Prostate gland (tissue), 2 donors: Measurements from ENCODE around the gene LARGE1. TPM values are rescaled to one million over a fixed set of nuclear protein-coding genes. Genes with fewer than 3 reads are reported as not detected.

Source experiments
- DNase-seq: peaks from one replicate; pipeline ENCODE4 v3.0.0-alpha.2; 2019; ENCODE audit warnings: low spot score
- H3K27ac ChIP-seq, 2 donors: fragments of 200-600 bp; sonication (generic); 2 replicates each; pipeline ENCODE4 v1.5.1; 2017 to 2019
- H3K27me3 ChIP-seq: fragments of 200-600 bp; sonication (generic); replicated peaks from 2 replicates; pipeline ENCODE4 v1.5.1; 2019; ENCODE audit not compliant: insufficient read depth
- H3K36me3 ChIP-seq, 2 donors: fragments of 200-600 bp; sonication (generic); 1 replicate in 1 of 2; 2 replicates in 1 of 2; pipeline versions ENCODE4 v1.5.1 to v1.8.1; 2017 to 2019
- H3K4me1 ChIP-seq: fragments of 200-600 bp; sonication (generic); replicated peaks from 2 replicates; pipeline ENCODE4 v1.5.1; 2019
- H3K4me3 ChIP-seq, 2 donors: fragments of 200-600 bp; sonication (generic); 2 replicates each; pipeline ENCODE4 v1.5.1; 2017 to 2019
- H3K9me3 ChIP-seq: fragments of 200-600 bp; sonication (generic); 2 replicates; pipeline ENCODE4 v1.5.1; 2017
- POLR2A ChIP-seq: fragments of 450-650 bp; IDR thresholded peaks from one replicate; pipeline ENCODE4 v1.6.1; 2016; ENCODE audit warnings: antibody characterized with exemption, mild to moderate bottlenecking
- POLR2AphosphoS5 ChIP-seq: sonication (generic); formaldehyde crosslinking; IDR thresholded peaks from one replicate; pipeline ENCODE4 v1.6.1; 2017; ENCODE audit warnings: antibody characterized with exemption
- WGBS: methylation state at CpG from one replicate; pipeline ENCODE4 v1.1.5; 2018; 5-methylcytosine and 5-hydroxymethylcytosine counted together
- intact Hi-C: fragments of 100-400 bp; cut with DNase I; formaldehyde crosslinking; loops from one replicate; pipeline ENCODE4 v1.14.2; 2022
- total RNA-seq, 2 donors: library from RNA; depleted of rRNA; stranded (reverse); fragments of >200 nt; gene quantifications; one replicate each; pipeline ENCODE4 v1.1.0, GENCODE V29; 2016
- TF ChIP-seq, protein P1 (sequence below), 4 experiments: fragments of 200-600 bp in 2 of 4; fragments of 450-650 bp in 2 of 4; sonication (generic) in 2 of 4; IDR thresholded peaks; 1 replicate in 3 of 4; 2 replicates in 1 of 4; pipeline ENCODE4 v1.5.1; 2016 to 2019; ENCODE audit warnings: antibody characterized with exemption in 4 of 4, mild to moderate bottlenecking in 2 of 4, moderate library complexity in 2 of 4

Gene LARGE1
- total RNA-seq, 2 donors from 2014 or later, result 18.6 to 37.4 TPM

GRCh38 chr22:33832558-33833151 lies 87.6 kb downstream of the LARGE1 start:
- H3K27me3 ChIP-seq, result no peaks in the 10 kb centered on the region
- no peaks in the 10 kb centered on the region for H3K9me3 ChIP-seq
- no peak for DNase-seq
- TF ChIP-seq POLR2AphosphoS5, result peak; percentile 7
- TF ChIP-seq, protein P1, sequence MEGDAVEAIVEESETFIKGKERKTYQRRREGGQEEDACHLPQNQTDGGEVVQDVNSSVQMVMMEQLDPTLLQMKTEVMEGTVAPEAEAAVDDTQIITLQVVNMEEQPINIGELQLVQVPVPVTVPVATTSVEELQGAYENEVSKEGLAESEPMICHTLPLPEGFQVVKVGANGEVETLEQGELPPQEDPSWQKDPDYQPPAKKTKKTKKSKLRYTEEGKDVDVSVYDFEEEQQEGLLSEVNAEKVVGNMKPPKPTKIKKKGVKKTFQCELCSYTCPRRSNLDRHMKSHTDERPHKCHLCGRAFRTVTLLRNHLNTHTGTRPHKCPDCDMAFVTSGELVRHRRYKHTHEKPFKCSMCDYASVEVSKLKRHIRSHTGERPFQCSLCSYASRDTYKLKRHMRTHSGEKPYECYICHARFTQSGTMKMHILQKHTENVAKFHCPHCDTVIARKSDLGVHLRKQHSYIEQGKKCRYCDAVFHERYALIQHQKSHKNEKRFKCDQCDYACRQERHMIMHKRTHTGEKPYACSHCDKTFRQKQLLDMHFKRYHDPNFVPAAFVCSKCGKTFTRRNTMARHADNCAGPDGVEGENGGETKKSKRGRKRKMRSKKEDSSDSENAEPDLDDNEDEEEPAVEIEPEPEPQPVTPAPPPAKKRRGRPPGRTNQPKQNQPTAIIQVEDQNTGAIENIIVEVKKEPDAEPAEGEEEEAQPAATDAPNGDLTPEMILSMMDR (IDR thresholded peaks at IDR 0.05), result no peak
- TF ChIP-seq POLR2A, result no peak
- no peaks in the 10 kb centered on the region for H3K36me3 ChIP-seq
- H3K4me3 ChIP-seq, result no peak overlapping the region
- H3K4me1 ChIP-seq, result peaks cover 3% of the 10 kb centered on the region
- 54% methylated on average over 7 of the region's 7 CpGs for WGBS
- no peak overlapping the region for H3K27ac ChIP-seq
- intact Hi-C loops, result no loop called here

DNA sequence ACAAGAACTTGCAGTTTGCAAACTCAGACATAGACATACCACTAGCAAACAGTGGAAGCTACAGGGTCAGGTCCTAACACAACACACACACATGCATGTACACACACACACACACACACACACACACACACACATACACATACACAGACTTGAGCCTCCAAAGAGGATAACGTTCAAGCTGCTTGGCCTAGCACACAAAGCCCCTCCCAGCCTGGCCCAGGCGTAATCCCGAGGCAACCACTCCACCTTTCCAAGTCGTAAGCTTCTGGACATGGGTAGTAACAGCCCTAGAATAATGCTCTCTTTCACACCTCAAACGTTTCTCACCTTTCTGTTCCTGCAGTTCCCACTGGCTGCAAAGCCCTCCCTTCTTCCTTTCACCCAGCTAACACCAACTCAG lies 88.6 kb downstream of the LARGE1 start:
- Histone ChIP-seq H3K27me3 (no peaks in the 10 kb centered on the region), H3K4me1 (peaks cover 3% of the 10 kb centered on the region), H3K4me3 (no peak overlapping the region), H3K9me3 (no peaks in the 10 kb centered on the region), H3K36me3 (no peaks in the 10 kb centered on the region), H3K27ac (no peak overlapping the region)
- DNase-seq, result no peak
- WGBS, result 59% methylated on average over 5 of the region's 5 CpGs
- intact Hi-C loops, result no loop called here
- TF ChIP-seq POLR2A (no peak), POLR2AphosphoS5 (no peak)
- TF ChIP-seq, protein P1 (IDR thresholded peaks at IDR 0.05), result no peak

GRCh38 chr22:33831207-33831606 lies 89.1 kb downstream of the LARGE1 start:
- TF ChIP-seq POLR2A, result no peak
- no peak for TF ChIP-seq POLR2AphosphoS5
- TF ChIP-seq, protein P1 (IDR thresholded peaks at IDR 0.05), result no peak
- DNase-seq, result no peak
- intact Hi-C loops, result no loop called here
- Histone ChIP-seq H3K27me3 (no peaks in the 10 kb centered on the region), H3K36me3 (no peaks in the 10 kb centered on the region), H3K4me3 (no peak overlapping the region), H3K4me1 (peaks cover 3% of the 10 kb centered on the region), H3K9me3 (no peaks in the 10 kb centered on the region), H3K27ac (no peak overlapping the region)
- WGBS, result 83% methylated on average over 11 of the region's 11 CpGs

DNA sequence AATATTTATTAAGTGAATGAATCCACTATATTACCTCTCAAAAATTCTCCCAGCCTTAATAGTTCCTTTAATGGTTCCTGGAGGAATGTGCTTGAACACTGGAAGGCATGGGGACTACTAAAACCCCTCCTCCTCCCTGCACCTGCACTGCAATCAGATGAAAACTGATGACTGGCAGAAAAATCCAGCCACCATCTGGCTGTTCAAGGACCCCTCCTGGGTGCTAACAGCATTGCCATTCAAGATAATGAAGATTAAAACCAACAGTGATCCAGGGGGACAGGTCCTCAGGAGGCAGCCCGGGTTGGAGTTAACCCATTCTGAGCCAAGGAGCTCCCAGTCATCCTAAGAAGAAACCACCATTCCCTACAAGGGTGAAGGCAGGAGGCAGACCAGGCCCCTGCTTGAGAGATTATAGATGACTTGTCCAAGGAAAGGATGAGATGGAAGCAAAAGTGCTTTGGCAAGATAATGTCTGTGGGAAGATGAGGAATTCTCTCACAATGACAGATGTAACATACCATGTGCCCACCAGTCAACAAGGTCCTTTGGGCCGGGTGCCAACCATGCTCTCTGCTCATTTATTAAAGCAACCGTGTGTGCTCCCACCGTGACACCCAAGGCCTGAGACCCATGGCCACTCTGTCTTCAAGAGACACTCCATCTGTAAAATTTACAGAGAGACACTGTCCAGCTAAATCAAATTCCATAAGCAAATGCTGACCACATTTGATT lies 90.6 kb downstream of the LARGE1 start:
- Histone ChIP-seq H3K9me3 (no peaks in the 10 kb centered on the region), H3K4me1 (no peaks in the 10 kb centered on the region), H3K27ac (no peak overlapping the region), H3K36me3 (no peaks in the 10 kb centered on the region), H3K4me3 (no peak overlapping the region), H3K27me3 (no peaks in the 10 kb centered on the region)
- no peak for DNase-seq
- intact Hi-C loops, result no loop called here
- WGBS, result 46% methylated on average over 4 of the region's 4 CpGs
- TF ChIP-seq, protein P1 (IDR thresholded peaks at IDR 0.05), result no peak
- TF ChIP-seq POLR2AphosphoS5, result no peak
- TF ChIP-seq POLR2A, result no peak

- no peaks in the 10 kb centered on the region for H3K4me1 ChIP-seq
- 79% methylated on average over 3 of the region's 3 CpGs for WGBS
- no peak for TF ChIP-seq POLR2A
- TF ChIP-seq POLR2AphosphoS5, result no peak
- TF ChIP-seq, protein P1 (IDR thresholded peaks at IDR 0.05), result no peak
Observed at GRCh38 chr22:33828302-33828701, 92.0 kb downstream of the LARGE1 start.

More at GRCh38 chr22:33828302-33828701, 92.0 kb downstream of the LARGE1 start:
- intact Hi-C loops, result no loop called here
- Histone ChIP-seq H3K9me3 (no peaks in the 10 kb centered on the region), H3K27me3 (no peaks in the 10 kb centered on the region), H3K27ac (no peak overlapping the region), H3K4me3 (no peak overlapping the region), H3K36me3 (no peaks in the 10 kb centered on the region)
- no peak for DNase-seq
